ENCODE measurements around the gene ZFAND3.
A peak's percentile ranks its signal among the peaks of the same experiment; 100 is the strongest.

The ZFAND3 gene

GRCh38 chr6:38134704-38135088 is 315.2 kb downstream of the ZFAND3 start:
- no peak for DNase-seq (ENCODE audit: low read depth)

DNA sequence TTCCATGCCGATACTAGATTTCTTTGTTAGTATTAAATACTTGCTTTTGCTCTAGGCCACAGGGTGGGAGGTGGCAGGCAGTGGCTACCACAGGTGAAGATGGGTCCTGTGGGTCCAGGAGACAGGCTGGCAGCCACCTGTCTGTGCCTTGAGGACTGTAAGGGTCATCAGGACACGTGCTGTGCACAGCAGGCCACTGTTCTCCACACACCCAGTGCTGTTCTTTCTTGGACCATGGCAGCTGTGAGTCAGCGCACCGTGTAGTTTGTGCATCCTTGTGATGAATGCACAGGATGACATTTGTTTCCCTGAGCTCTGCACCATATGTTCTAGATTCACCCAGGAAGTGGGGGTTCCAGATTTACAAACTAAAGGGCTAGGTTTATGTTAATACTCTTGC is 317.0 kb downstream of the ZFAND3 start:
- peak; percentile 24 for DNase-seq (ENCODE audit: low read depth)

DNA sequence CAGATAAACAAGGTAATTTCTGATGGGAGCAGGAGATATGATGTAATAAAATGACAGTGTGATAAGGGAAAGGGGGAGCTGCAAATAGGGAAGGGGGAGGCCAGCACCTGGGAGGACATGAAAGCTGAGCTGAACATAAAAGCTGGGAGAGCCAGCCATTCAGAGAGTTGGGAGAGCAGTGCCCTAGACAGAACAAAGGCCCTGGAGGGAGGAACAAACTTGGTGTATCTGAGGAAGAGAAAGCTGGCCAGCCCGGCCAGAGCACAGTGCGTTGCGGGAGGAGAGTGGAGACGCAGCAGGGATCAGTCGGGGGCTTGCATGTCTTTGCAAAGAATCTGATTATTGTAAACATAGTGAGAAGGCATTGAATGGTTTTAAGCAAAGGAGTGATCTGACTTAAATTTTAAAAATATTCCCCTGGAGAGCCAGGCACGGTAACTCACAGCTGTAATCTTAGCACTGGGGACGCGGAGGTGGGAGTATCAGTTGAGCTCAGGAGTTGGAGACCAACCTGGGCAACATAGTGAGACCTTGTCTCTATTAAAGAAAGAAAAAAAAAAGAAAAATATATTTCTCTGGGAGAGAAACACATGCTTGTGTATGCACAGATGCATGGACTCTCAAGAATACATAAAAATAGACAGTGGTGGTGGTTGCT is 318.2 kb downstream of the ZFAND3 start:
- no peak for DNase-seq (ENCODE audit: low read depth)

DNA sequence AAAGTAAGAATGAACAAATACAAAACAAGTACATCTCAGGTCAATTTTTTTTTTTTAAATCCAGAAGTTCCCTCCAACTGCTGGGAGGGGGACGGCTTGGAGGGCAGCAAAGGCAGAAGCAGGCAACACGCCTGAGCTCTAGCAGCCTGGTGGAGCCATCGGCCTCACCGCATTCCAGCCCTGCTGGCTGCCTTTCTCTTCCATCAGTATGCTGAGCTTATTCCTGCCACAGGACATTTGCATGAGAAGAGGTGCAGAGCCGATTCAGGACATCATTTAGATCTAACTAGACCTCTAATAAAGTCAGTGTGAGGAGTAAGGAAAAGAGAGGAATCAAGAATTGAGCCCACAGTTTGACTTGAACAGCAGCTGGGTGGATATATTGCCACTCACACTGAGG is 318.8 kb downstream of the ZFAND3 start:
- DNase-seq (ENCODE audit: low read depth) = no peak

DNA sequence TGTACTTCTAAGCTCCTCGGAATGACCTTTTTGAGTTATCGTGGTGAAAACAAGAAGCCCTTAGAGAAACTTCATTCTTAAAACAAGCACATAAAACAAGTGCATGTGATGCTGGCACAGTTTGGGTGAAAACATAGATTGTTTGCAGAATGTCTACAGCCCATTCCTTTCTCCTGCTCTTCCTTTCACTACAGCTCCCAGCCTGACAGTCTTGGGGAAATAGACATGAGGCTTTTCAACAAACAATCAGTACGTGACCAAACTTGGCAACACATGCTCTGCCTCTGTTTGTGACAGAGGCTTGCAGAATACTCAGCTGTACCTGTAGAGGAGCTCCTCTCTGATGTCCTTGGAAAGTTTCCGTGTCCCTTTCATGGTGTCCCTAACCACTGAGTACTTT is 321.6 kb downstream of the ZFAND3 start:
- DNase-seq (ENCODE audit: low read depth) = no peak

- no peak for DNase-seq (ENCODE audit: low read depth)
These were observed 322.2 kb downstream of the ZFAND3 start for GRCh38 chr6:38141716-38142115.

DNA sequence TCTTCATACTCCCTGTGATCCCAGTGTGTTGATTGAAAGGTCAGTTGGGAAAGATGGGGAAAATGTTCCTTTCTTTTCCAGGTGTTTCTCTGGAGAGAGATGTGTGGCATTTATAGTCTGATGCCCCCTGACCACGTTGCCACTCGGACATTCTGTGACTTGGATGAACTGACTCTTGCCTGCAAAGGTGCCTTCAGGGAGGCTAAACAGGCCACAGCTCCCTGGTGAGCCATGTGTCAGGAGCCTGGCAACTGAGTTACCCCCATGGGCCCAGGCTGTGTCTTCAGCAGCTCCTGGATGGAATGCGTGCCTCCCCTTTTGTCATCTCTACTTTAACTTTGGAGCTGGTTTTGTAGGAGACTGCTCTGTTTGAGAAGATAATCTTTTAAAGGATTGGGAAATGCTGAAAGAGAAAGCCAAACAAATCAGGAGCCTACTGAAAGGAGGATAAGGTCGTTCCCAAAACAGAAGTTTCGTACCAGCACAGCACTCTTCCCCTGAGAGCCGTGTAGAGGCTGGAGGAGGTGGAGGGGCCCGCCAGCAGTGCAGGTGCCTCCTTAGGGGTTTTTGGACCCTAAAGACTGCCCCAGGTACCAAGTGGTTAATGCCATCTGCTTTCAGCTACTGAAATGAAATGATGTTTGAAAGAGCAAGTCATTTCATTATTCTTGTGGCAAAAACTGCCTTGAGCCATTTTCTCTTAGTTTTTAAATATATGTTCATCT is 322.8 kb downstream of the ZFAND3 start:
- no peak for DNase-seq (ENCODE audit: low read depth)

- no peak for DNase-seq (ENCODE audit: low read depth)
These were observed 323.9 kb downstream of the ZFAND3 start for GRCh38 chr6:38143191-38144150.

DNA sequence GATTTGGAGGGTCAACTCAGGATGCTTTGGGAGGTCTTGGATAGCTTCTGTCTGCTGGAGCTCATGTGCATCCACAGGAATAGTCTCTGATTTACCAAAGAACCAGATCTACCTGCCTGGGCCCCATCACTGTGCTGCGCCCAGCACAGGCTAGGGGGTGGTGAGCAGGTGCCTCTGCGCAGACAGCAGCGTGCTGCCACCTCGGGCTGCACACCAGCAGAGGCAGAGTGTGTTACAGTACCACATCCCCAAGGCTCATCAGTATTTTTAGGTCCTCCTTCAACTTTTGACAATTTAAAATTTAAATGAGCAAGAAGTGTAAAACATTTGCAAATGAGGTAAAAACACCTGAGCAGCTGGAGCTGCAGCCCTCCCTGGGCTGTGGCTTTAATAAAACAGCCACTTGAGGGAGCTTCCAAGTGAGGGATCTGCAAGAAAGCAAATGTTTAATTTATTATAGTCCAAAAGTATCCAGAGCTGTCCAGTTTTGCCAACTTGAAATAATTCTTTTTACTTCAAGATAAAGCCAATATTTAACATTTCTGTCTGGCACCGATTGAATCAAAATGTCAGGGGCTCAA is 324.9 kb downstream of the ZFAND3 start:
- no peak for DNase-seq (ENCODE audit: low read depth)

DNA sequence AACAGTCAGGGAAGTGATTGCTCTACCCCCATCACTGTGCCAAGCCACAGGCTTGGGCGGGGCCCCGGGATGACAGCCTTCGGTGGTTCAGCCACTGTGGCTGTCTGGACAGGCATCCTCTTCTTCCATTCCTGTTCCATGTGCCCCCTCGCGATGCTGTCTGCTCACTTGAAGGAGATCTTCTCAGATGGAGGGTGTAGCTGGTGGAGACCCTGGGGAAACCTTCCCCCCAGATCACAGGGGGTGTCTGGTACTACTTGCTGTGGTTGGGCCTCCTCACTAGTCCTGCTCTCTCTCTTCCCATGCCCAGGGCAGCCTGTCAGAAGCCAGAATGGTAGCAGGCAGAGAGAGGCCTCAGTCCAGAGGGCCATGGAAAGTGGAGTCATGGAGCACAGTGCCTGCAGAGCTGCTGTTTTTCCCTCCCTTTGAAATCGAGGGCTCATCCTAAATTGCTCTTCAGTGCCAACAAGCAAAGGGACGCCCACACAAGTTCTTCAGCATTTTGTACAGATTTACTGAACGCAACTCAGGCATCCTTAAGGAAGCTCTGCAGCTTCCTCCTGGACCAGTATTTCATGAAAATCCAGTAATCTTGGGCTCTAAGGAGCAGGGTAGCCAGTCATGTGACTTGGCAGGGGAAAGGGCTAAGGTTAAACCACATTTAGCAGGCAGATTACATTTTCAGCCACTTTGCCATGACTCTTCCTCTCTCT is 326.6 kb downstream of the ZFAND3 start:
- no peak for DNase-seq (ENCODE audit: low read depth)

DNA sequence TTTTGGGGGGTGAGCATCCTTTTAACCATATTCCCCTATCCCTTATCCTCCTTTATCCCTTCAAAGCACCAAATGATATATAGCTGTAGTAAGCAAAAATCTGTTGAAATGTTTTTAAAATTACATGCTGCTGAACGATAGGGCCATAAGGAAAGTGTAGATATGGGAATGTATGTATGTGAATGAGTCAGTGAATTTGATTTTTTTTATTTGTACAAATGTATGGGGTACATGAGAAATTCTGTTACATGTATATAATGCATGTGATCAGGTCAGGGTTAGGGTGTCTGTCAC is 327.2 kb downstream of the ZFAND3 start:
- DNase-seq (ENCODE audit: low read depth) = no peak

GRCh38 chr6:38148606-38149005 is 329.1 kb downstream of the ZFAND3 start:
- no peak for DNase-seq (ENCODE audit: low read depth)

DNA sequence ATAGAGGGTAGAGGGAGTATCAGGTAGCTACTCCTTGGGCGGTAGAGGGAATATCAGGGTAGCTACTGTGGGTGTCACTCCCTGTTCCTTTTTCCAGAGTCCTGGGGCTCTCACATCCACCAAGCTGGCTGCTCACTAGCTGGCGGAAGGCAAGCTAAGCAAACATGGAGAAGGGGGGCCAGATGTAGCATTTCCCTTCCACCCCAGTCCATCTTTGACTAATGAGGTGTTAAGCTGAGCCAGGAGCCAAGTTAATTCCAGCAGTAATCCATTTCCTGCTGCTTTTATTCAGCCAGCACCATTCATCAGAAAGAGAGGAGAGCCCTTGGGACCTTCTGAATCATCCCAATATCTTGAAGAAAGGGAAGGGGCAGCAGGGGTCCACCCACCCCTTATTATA is 330.0 kb downstream of the ZFAND3 start:
- DNase-seq (ENCODE audit: low read depth) = no peak

DNA sequence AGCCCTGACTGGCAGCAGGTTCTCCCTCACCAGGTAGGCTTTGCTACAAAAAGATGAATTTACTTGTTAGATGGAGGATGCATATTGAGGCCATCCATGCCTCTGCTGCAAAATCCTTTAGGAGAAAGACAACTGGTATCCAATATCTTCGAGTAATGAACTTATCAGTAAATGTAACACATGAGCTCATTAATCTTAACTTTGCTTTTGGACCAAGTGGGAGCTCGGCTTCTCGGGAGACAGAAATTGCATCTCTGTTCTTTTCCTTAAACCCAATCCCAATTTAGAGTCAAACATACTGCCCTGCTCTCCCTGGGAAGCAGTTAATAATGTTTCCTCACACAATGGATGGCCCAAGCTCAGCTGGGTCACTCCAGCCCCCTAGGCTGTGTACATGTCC is 330.5 kb downstream of the ZFAND3 start:
- no peak for DNase-seq (ENCODE audit: low read depth)

- DNase-seq (ENCODE audit: low read depth) = no peak
These were observed 331.3 kb downstream of the ZFAND3 start for GRCh38 chr6:38150681-38151296.

- DNase-seq (ENCODE audit: low read depth) = no peak
These were observed 332.3 kb downstream of the ZFAND3 start for GRCh38 chr6:38151580-38152500.

- DNase-seq (ENCODE audit: low read depth) = no peak
These were observed 333.1 kb downstream of the ZFAND3 start for GRCh38 chr6:38152620-38153019.

- no peak for DNase-seq (ENCODE audit: low read depth)
These were observed 333.7 kb downstream of the ZFAND3 start for GRCh38 chr6:38153076-38153797.

- no peak for DNase-seq (ENCODE audit: low read depth)
These were observed 334.3 kb downstream of the ZFAND3 start for GRCh38 chr6:38153798-38154345.
